GM19328 (cell line): ENCODE results near the gene SHC3.

ENCODE experiments used
- ATAC-seq: cut with Tn5 transposase; IDR thresholded peaks from one replicate; pipeline ENCODE4 v1.9.1; 2021; ENCODE audit warnings: mild to moderate bottlenecking, moderate library complexity; ENCODE audit not compliant: unreplicated experiment

SHC3 gene

GRCh38 chr9:89006996-89007967, 171.3 kb downstream of the SHC3 start:
- ATAC-seq = no peak

DNA sequence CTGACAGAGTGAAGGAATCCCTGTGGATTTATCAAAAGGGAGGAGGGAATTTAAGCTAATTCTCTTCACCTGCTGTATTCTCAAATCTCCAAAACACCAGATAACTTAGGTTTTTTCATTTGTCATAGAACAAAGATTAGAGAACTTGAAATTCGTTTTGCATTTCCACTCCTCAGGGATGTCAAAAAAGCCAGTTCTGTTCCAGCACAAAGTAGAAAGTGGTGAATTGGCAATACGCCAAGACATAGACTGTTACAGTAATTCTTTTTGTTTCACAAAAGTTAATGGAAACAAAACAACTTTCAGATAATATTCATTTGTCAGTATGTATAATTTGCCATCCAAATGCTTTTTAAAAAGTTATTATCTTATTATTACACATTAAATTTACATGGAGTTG, 172.4 kb downstream of the SHC3 start:
- no peak for ATAC-seq

DNA sequence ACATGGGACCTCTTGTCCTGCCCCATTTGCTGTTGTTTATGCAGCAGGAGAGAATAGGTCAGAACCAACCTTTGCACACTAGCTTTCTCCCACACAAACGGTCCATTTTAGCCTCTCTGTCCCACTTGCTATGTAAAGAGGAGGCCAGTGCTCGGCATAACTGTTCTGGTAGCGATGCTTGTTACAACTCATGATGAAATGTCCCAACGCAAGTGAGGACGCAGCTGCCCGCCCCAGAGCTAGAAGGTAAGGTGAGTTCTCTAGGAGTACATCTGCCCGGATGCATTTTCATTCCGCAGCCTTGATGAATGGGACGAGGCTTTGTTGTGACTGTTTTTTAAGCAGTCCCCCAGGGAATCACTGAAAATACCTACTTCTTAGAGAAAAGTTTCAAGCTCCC, 173.3 kb downstream of the SHC3 start:
- ATAC-seq = no peak

DNA sequence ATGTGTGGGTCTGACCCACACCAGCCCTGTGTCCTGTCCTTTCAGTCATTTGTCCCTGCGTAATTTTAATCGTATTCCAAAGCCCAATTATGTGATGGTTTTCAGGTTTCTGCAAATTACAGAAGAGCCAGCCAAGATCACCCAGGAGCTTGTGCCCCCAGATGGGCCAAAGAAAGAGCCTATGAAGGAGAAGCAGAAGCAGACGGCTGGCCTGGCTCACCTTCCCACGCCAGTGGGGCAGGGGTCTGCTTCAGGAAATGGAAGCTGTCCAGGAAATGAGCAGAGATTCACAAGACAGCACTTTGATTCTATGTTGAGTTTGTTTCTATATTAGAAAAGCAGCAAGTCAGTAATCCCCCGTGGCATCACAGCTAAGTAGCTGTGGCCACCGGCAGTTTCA, 175.6 kb downstream of the SHC3 start:
- no peak for ATAC-seq

- ATAC-seq = no peak
These were observed 176.6 kb downstream of the SHC3 start for GRCh38 chr9:89001917-89002540.

GRCh38 chr9:89000973-89001916, 177.4 kb downstream of the SHC3 start:
- ATAC-seq = no peak

- no peak for ATAC-seq
These were observed 178.2 kb downstream of the SHC3 start for GRCh38 chr9:89000371-89000781.

GRCh38 chr9:88998911-88999310, 179.7 kb downstream of the SHC3 start:
- ATAC-seq = no peak

DNA sequence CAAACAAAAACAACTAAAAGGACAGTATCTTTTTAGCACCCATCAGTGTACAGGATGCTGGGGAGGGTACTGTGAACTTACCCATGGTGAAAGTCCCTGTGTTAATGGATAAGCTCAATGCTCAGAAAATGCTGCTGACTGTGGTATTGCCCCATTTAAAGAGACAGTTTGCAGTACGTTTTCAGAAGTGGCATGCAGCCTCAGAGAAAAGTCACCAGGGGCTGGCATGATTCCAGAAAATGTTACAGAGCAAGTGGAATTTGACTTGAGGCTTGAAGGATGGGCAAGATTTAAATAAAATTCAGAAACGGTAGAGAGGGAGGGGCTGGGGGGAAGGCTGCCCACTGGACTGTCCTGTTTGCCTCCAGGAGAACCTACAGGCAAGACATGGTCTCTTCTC, 180.1 kb downstream of the SHC3 start:
- no peak for ATAC-seq

GRCh38 chr9:88997646-88998045, 181.0 kb downstream of the SHC3 start:
- ATAC-seq = no peak

- no peak for ATAC-seq
These were observed 181.7 kb downstream of the SHC3 start for GRCh38 chr9:88996921-88997235.

GRCh38 chr9:88996046-88996920, 182.3 kb downstream of the SHC3 start:
- ATAC-seq = no peak

- ATAC-seq = no peak
These were observed 183.0 kb downstream of the SHC3 start for GRCh38 chr9:88995627-88996026.

DNA sequence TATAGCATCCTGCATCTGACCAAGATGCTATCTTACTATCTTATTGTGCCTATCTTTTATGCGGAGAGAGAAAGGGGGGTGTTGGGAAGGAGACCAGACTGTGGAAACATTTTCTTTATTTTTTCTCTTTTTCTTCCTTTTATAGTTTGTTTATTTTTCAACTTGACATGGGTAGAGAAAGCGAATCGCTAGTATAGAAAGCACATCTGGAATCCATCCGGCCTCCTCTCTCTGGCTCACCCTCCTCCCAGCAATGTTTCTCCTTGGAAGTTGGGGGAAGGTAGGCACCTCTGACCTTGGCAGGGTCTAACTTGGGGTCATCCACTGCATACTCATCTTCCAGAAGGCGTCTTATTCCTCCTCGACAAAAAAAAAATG, 183.4 kb downstream of the SHC3 start:
- ATAC-seq = no peak

- ATAC-seq = no peak
These were observed 184.0 kb downstream of the SHC3 start for GRCh38 chr9:88994469-88995199.

DNA sequence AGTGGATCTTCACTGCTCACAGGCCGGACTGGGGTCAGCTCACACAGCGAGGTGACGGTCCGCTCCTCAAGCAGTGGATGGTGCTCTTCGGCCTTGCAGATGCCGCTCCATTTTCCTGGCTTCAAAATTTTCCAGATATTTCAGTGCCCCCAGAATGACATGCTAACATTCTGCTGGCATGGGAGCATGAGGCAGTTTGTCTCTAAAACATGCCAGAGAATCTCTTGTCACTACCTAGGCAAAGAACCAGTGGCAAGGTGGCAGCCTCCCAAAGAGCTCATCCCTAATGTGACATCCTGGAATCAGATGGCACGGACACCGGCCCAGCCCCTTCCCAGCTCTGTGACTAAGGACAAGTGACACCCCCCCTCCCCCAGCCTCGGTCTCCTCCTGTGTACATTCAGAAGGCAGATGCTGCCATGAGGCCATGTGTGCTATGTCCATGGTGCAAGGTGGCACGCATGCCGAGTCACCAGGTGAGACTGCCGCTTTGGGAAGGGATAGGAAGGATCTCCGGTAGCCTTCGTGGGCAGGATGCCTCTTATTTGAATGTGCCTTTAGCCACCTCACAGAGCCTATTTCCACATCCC, 184.7 kb downstream of the SHC3 start:
- no peak for ATAC-seq

- no peak for ATAC-seq
These were observed 185.3 kb downstream of the SHC3 start for GRCh38 chr9:88993327-88993726.

- ATAC-seq = no peak
These were observed 186.1 kb downstream of the SHC3 start for GRCh38 chr9:88992556-88992955.
